ENCODE measurements around the gene PPFIA4. TPM values are rescaled to one million over a fixed set of nuclear protein-coding genes. Genes with fewer than 3 reads are reported as not detected.

Gene PPFIA4
- total and polyA plus RNA-seq, 2 of the 4 experiments (the other 2 are of a cell fraction), result 5.4 to 13.7 TPM

- no peak overlapping the region for H4K8ac ChIP-seq (ENCODE audit: low read depth in 2 of 2, low read length in 2 of 2)
- no peak overlapping the region for H2AK5ac ChIP-seq (ENCODE audit: low read depth, low read length)
- dilution Hi-C loops (cut with HindIII; ENCODE audit: low sequenced_read_pairs, unreplicated experiment), result no loop called here
- H3K18ac ChIP-seq (ENCODE audit: low read depth, low read length), result no peak overlapping the region
- H2AK9ac ChIP-seq (replicated peaks; ENCODE audit: low read depth, low read length, poor library complexity), result no peak overlapping the region
- in situ Hi-C loops (cut with MboI; ENCODE audit: low sequenced_read_pairs), result no loop called here
- no peak overlapping the region for H3K27ac ChIP-seq (ENCODE audit: insufficient read depth, low read length)
- no peaks in the 10 kb centered on the region for H3K36me3 ChIP-seq (ENCODE audit: control insufficient read depth, insufficient read depth, low read length)
- no peak for TF ChIP-seq NFE2L2 (IDR thresholded peaks at IDR 0.05; ENCODE audit: low read depth, low read length)
- TF ChIP-seq POLR2A (IDR thresholded peaks at IDR 0.05; ENCODE audit: low read depth, low read length), result no peak
- no peak for TF ChIP-seq RCOR1 (IDR thresholded peaks at IDR 0.05; ENCODE audit: insufficient replicate concordance, low read length)
- TF ChIP-seq CHD1 (IDR thresholded peaks at IDR 0.05; ENCODE audit: low read depth, low read length), result no peak
- no peak for TF ChIP-seq MAZ (IDR thresholded peaks at IDR 0.05; ENCODE audit: borderline replicate concordance, low read depth, low read length)
- no peak for TF ChIP-seq SMC3 (IDR thresholded peaks at IDR 0.05; ENCODE audit: low read depth, low read length)
- no peak for TF ChIP-seq ELK1 (IDR thresholded peaks at IDR 0.05; ENCODE audit: borderline replicate concordance, low read depth, low read length)
- H4K91ac ChIP-seq (ENCODE audit: insufficient read depth, low read depth, low read length), result no peak overlapping the region
- H3K27me3 ChIP-seq (ENCODE audit: control insufficient read depth, insufficient read depth, low read length), result peaks cover 64% of the 10 kb centered on the region
- no peak overlapping the region for H3K4me3 ChIP-seq (ENCODE audit: insufficient read depth, low read depth, low read length)
- H4K5ac ChIP-seq (ENCODE audit: low read depth, low read length), result no peak overlapping the region
- H3K56ac ChIP-seq (ENCODE audit: extremely low read depth, insufficient read depth, low read length), result no peak overlapping the region
- H2BK120ac ChIP-seq (ENCODE audit: low read depth, low read length), result no peak overlapping the region
- BruUV-seq (replicated peaks), result no TSS peak
- no peaks in the 10 kb centered on the region for H3K9me1 ChIP-seq (ENCODE audit: insufficient read depth, low read length)
- no peak overlapping the region for H3K23ac ChIP-seq (ENCODE audit: low read depth, low read length)
- ATAC-seq (ENCODE audit: low read depth), result no peak
- H3K9ac ChIP-seq (ENCODE audit: low read depth, low read length), result no peak overlapping the region
- no peaks in the 10 kb centered on the region for H3K4me1 ChIP-seq (ENCODE audit: control insufficient read depth, insufficient read depth, low read length)
- intact Hi-C loops (cut with micrococcal nuclease), result no loop called here
- no peak overlapping the region for H3K4me2 ChIP-seq (ENCODE audit: low read depth, low read length)
- H3K9me3 ChIP-seq (ENCODE audit: control insufficient read depth, insufficient read depth, low read length), result peaks cover 7% of the 10 kb centered on the region
- H2BK15ac ChIP-seq (ENCODE audit: low read depth, low read length), result no peak overlapping the region
- H4K20me1 ChIP-seq (ENCODE audit: insufficient read depth, low read length), result no peaks in the 10 kb centered on the region
- H2BK20ac ChIP-seq (ENCODE audit: low read depth, low read length), result no peak overlapping the region
- H3K14ac ChIP-seq (replicated peaks; ENCODE audit: low read depth, low read length), result no peak overlapping the region
- DNase-seq, result peak; percentile 10
- 56% methylated on average over 2 of the region's 6 CpGs; no CpG with 5 or more reads in 1 of the 2 experiments for WGBS, 2 experiments (ENCODE audit: extremely low coverage in 2 of 2, insufficient read length in 1 of 2)
- no peak overlapping the region for H3K4ac ChIP-seq (ENCODE audit: low read depth, low read length)
- no peak overlapping the region for H2AFZ ChIP-seq (replicated peaks; ENCODE audit: low read length, poor library complexity)
- H2BK5ac ChIP-seq (ENCODE audit: low read depth, low read length, poor library complexity, severe bottlenecking), result no peak overlapping the region
- H3K79me1 ChIP-seq (ENCODE audit: low read depth in 1 of 2, low read length in 2 of 2), result no peaks in the 10 kb centered on the region
- ChIA-PET POLR2A (ENCODE audit: unreplicated experiment) (no interaction called here), CTCF (no interaction called here)
These were observed 64.3 kb downstream of the PPFIA4 start for GRCh38 chr1:203090421-203091198.
